GM19468 (cell line): ENCODE measurements around the gene SIRT7.

Experiments
- ATAC-seq: cut with Tn5 transposase; IDR thresholded peaks from one replicate; pipeline ENCODE4 v1.9.1; 2021; ENCODE audit warnings: mild to moderate bottlenecking, moderate library complexity, moderate number of reproducible peaks; ENCODE audit not compliant: unreplicated experiment; ENCODE audit errors: extremely low read depth

SIRT7 gene, protein sequence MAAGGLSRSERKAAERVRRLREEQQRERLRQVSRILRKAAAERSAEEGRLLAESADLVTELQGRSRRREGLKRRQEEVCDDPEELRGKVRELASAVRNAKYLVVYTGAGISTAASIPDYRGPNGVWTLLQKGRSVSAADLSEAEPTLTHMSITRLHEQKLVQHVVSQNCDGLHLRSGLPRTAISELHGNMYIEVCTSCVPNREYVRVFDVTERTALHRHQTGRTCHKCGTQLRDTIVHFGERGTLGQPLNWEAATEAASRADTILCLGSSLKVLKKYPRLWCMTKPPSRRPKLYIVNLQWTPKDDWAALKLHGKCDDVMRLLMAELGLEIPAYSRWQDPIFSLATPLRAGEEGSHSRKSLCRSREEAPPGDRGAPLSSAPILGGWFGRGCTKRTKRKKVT

DNA sequence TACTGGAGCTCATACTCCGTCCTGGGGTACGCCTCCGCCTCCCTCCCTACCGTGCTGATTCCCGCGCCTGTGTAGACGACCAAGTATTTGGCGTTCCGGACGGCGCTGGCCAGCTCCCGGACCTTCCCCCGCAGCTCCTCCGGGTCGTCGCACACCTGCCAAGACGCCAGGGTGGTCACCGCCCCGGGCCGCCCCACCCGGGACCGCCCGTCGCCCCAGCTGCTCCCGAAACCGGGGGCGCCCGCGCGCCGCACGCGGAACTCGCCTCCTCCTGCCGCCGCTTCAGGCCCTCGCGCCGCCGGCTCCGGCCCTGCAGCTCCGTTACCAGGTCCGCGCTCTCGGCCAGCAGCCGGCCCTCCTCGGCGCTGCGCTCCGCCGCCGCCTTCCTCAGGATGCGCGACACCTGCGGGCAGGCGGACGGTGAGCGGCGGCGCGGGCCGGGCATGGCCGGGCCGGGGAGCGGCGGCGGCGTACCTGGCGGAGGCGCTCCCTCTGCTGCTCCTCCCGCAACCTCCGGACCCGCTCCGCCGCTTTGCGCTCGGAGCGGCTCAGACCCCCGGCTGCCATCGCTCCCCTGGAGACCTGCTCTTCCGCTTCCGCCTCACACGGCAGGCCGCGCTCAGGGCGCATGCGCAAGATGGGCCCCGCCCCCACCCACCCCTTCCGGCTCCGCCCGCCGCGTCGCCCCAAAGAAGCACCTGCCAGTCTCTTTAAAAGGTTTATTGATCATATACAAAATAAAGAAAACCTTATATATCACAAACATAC, at the start of gene SIRT7:
TSS of gene SIRT7 (minus strand) at position 612 of the 768 bp plus-strand sequence. CDS start at position 567, 45 bp downstream.
- no peak for ATAC-seq

DNA sequence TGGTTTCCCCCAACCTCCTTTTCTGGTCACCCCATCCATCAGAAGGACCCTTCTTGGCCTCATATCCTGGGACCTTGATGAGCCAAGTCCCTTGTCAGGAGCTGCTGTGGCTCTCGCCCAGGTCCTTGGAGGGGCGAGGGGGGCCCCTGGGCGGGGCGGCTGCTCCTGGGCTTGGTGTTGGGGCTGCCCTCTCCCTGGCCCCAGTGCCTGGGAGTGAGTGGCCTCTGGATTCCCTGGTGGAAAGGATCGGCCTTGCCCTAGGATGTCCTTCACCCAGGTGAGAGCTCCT, 49.2 kb upstream of the SIRT7 start:
- no peak for ATAC-seq

DNA sequence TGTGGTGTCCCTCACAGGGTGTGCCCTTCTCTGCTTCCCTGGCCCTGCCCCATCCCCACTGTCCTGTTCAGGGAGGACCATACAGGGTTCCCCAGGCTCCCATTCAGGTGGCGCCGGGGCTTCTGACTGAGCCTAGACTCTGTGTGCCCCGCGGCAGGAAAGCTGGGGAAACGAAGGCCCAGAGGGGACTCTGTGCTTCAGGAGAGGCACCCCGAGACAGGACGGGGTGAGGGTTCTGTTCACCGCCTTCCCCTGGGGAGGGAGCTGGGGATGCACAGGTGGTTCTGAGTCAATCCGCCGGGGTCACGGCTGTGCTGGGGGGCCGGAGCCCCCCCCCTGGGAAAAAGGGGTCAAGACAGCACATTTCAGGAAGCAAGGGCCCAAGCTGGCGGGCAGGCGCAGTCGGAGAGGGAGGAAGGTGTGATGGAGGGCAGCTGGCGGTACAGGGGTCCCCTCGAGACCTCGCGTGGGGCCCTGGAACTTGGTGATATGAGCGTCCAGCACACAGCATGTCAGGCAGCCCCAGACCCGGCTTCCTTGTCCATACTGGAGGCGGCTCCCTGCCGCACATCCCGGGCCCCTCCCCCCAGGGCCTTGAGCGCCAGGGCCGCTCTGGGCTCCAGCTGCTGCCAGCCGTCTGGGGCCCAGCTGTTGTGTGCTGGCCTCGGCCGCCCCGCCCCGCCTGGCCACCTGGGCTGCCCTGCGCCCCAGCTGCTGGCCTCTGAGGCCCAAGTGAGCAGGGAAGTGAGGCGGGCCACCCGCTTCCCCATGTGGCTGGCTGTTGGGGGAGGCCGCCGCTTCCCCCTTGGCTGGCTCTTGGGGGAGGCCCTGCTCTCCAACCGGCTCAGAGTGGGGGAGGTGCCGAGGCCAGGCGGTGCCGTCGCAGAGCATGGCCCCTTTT, 48.6 kb upstream of the SIRT7 start:
- ATAC-seq, result no peak

DNA sequence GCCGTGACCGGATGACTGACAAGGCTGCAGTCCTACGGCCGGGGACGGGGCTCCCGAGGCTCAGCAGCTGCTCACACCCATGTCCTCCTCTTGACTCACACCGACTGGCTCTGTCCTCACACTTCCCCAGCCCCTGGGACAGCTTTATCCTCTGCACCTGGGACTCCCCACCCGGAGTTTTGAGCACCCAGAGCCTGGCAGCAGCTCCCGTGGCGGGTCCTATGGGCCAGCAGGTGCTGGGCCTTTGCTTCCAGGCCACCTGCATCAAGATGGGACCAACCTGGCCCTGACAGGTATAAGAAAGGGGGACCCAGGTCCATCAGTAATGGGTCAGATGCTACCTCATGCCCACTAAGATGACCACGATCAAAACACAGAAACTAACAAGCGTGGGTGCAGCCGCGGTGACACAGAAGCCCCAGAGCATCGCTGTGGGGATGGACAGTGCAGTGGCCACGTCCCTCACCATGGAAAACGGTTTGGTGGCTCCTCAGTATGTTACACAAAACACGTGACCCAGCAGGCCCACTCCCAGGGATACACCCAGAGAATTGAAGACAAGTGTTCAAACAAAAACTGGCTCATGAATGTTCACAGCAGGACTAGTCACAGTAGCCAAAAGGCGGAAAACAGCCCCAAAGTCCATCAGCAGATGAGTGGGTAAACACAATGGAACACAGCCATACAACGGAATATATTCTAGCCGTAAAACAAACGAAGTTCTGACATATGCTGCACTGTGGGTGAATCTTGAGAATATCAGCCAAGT, 46.3 kb upstream of the SIRT7 start:
- ATAC-seq, result no peak

DNA sequence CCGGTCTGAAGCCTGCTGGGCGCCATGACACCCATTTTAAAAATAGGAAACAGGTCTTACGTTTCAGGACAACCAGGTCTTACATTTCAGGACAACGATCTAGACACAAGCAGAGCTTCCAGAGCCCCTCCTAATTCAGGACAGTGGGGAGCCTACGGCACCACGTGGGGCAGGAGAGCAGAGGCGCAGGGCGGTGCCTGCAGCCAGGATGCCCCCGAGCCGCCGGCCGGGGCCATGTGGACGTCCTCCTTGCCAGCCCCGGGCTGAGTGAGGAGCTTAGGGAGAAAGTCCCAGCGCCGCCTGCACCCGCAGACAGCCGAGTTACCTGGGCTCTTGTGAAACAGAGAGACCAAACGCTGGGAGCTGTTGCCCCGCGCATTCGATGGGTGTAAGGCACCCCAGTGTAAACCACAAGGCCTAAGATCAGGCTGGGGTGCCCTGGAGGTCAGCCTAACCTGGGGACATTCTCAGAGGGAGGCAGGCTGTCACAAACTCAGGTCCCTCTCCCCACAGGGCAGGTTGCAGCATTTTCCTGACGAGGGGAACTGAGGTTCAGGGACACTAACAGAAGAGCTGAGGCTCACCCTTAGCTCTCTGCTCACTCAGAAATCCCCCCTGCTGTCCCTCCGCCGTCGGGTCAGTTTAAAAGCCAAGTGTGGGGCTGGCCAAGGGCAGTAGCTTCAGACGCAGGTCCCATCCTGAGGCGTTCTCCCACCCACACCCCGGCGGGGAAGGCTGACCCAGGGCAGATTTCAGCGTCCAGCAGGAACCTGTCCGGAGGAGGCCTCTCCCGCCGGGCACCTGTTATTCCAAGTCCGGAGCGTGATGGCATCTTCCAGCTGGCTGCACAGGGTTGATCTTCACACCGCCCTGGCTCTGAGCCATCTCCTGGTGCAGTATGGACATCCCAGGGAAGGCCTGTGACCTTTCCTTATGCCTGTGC, 44.8 kb upstream of the SIRT7 start:
- ATAC-seq, result no peak

DNA sequence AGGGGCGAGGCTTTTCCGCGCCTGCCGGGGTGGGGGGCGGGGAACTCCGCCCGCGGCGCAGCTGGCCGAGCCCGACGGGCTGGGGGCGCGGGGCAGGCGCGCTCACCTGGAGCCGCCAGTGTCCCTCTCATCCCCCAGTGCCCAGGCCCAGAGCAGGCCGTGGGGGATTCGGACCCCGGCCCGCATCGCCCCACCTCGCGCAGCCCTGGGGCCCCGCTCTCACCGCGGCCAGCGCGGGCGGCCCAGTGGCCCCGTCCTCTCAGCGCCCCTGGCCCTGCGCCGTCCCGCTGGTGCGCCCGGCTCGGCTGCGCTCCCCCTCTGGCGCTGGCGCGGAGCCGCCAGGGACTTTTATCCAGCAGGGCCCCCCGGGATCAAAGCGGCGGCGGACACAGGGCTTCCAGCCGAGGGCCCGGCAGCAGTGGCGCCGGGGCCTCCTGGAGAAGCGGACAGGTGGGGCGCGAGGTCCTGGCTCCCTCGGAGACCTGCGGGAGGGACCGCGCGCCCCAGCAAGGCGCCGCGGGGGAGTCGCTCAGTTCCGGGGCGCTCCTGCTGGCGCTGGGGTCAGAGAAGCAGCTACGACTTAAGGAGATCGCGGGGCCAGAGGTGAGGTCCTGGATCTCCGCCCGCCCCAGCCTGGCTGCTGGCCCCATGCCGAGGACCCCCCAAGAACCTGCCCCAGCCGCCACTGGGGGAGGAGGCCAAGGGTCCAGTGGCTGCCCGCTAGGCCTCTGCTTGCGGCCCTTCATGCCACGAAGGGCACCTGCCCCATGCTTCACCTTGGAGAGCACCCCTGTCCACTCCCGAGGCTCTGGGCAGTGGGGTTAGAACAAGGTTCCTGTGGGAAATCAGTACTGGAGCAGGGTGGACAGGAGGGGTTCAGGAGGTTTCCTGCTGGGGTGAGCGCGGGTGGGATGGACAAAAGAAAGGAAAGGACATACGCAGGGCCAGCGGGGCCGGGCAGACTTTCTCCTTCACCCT, 43.8 kb upstream of the SIRT7 start:
- ATAC-seq, result no peak

DNA sequence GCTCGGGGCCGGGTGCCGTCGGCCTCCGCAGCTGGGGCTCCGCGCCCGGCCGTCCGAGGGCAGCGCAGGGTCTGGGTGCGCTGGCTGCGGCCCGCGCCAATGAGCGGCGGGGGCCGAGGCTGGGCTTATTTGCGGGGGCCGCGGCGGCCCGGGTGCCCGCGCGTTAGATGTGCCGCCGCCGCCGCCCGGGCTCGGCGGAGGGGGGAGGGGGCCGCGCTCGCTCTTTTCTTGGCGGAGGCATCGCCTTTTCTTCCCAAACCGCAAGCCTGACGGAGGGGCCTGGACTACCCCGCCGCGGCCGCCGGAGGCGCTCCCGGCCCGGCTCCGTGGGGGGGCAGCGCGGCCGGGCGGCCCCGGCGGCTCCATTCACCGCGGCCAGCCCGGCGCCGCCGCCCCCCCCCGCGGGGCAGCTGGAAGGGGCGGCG, 43.1 kb upstream of the SIRT7 start, which contains the start of gene NOTUM:
TSS of gene NOTUM (minus strand) at position 101 of the 425 bp plus-strand sequence. CDS start 278 bp downstream, outside the sequence.
- ATAC-seq, result no peak

DNA sequence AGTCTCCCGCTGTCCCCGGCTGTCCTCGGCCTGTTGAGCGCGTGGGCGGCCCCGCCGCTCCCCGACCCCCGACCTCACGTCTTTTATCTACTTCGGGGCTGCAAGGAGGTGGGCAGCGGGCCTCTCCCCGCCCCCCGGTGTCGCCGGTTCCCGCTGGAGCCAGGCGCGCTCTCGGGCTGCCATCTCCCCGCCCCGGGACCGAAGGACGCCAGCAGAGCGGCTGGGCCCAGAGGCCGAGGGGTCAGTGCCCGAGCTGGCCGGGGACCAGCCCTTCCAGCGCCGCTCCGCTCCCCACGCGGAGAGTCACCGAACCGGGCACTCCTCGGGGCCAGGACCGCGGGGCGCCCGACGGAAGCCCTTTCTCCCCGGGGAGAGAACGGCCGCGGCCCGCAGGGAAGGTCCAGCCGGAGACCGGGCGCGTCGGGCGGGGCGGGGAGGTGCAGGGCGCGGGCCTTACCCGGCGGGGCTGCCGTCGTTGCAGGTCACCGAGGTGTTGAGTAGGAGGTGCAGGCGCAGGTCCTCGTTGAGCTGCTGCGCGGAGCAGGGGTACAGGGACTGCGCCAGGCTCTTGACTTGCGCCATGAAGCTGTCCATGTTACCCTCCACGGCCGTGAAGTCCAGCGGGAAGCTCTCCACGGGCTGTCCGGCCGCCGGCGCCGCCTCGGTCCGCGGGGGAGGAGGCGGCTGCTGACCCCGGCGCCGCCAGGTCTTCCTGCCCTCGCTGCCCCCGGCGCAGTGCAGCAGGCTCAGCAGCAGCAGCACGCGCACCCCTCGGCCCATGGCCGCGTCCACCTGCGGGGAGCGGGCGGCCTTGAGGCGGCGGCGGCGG, 42.4 kb upstream of the SIRT7 start:
- ATAC-seq, result no peak

DNA sequence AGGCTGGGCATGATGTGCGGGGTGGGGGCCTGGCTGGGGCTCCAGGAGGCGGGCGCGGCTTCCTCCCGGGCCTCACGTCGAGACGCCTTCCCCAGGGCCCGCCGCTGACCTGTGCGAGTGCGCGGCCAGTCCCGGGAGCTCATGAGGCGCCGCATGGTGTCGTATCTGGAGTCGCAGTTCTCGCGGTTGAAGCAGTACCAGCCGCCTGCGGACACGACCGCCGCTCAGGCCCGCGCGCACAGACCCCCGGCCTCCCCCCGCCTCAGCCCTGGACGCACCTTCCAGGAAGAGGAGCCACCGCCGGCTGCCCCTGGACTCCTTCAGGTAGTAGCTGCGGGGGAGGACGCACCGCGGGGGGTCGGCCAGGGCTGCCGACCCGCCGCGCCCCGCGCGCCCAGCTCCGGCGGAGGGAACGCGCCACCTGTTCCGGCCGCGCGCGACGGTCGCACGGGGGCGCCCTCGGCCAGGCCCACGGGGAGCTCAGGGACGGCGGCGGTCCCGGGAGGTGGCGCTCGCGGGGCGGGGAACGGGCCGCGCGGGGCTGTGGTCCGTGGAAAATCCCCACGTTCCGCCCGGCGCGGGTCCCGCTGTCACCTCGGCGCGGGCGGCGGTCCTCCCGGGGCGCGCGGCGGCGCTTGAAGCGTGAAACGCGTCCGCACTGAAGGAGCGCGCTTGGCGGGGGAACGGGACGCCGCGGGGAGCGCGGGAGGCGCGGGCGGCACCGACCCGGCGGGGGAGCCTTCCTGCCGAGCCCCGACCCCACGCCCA, 41.6 kb upstream of the SIRT7 start:
- ATAC-seq, result no peak

DNA sequence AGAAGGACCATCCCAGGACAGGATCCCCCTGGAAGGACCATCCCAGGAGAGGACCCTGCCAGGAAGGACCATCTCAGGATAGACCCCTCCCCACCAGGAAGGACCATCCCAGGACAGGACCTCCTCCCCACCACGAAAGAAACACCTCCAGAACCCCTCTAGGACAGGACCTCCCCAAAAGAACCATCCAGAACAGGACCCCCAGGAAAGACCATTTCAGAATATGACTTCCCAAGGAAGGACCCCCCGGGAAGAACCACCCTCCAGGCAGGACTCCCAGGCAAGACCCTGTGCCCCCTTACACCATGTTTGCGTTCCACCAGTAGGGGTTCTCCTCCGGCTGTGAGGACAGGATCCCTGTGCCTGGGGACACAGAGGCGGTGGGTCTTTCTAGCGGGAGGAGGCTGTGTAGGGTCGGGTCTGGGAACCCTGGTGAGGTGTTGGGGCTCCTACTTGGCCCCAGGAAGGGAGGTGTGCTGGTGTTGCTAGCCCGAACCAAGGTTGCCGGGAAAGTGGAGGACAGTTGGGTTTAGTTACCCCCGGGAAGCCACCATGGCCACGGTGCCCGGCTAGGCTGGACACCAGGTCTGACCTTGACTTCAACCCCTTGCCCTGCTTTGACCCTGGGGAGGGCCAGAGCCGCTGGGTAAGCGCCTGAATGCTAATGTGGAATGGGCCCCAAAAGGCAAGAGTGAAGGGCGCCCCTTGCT, 40.8 kb upstream of the SIRT7 start:
- ATAC-seq, result no peak

DNA sequence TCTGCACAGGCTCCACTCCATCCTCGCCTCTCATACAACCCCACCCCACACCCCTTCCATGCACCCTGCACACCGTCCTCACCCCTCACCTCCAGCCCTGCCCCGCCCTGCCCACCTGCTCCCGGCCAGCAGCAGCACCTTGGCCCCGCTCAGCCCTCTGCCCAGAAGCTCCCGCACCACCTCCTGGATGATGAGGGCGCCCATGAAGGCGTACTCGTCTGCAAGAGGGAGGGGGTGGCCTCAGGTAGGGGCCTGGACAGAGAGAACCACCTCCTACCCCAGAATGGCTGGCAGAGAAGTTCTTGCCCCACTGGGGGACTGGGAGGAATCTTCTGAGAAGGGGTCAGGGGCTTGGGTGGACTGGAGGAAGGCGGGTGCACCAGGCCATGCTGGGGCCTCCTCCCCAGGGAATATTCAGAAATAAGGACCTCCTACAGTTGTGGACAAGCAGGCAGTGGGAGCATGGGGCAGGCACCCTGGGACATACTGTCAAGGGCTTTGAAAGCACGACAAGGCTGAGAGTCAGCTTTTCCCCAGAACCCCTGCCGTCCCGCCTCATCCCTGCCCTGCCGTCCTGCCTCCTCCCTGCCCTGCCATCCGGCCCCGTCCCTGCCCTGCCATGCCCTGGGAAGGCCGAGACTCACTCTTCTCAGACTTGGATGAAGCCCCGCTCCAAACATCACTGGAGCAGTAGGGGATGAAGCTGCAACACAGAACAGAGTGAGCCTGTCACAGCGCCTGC, 39.9 kb upstream of the SIRT7 start:
- ATAC-seq, result no peak

DNA sequence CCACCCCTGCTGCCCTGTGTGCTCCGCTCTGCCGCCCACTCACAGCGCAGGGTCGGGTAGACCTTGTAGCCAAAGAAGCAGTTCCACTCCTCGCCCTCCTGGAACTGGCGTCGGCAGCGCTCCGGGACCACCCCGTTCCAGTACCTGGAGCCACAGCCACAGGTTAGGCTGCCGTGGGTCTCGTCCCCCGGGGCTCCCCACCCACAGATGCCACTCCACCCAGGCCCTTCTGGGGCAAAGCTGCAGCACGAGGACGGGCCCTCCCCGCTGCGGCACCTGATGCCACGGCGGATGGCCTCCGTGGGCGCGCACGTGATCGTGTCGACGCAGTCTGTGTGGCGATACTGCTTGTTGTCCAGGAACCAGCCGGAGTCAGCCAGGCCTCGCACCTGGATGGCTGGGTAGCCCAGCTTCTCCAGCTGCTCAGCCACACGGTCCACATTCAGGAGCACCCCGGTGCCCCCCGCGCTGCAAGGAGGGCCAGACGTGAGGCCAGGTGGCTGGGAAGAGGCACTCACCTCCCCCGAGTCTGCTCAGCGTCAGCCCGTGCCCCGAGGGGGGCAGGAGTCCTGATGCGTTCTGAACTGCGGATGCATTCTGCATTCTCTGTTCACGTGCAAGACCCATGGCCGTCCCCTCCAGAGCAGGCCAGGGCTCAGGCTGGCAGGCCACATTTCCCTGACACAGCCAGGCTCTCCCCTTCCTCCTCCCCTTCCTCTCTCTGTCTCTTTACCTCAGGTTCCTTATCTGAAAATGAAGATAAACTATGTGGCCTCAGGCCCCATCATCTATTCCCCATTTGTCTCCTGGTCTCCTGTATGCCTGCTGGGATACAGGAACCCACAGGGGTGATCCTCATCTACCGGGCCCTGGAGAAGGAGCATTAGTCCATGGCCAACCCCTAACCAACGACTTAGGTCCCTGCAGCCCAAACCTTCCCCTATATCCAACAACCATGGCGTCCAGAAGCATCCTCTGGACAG, 38.9 kb upstream of the SIRT7 start:
- ATAC-seq, result no peak

DNA sequence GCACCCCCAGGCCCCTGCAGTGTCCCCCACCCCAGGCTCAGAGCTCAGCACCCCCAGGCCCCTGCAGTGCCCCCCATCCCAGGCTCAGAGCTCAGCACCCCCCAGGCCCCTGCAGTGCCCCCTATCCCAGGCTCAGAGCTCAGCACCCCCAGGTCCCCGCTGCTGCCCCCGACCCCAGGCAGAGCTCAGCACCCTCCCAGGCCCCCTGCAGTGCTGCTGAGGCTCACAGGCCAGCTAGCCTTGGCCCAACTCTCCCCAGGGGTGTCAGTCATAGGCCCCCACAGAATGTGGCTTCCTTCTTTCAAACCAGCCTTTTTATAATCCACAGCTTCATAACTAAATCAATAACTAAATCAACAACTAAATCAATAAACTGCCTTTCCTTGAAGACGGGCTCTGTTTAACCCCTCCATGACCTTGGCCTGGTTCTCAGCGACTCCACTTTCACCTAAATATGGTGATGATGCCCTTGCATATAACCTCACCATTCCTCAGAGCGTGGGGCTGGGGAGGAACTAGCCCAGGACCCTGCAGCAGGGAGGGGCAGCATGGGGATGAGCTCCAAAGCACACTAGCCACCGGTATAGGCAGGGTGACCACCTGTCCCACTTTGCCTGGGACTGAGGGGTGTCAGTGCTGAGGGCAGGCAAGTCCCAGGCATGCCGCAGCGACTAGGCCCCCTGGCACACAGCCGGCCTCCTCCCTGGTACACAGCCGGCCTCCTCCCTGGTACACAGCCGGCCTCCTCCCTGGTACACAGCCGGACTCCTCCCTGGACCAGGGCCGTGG, 38.0 kb upstream of the SIRT7 start:
- no peak for ATAC-seq
